ENCODE results near the gene GPR162.

Gene GPR162

GRCh38 chr12:6823182-6824084, 1.8 kb downstream of the GPR162 start:
- no peak for DNase-seq

DNA sequence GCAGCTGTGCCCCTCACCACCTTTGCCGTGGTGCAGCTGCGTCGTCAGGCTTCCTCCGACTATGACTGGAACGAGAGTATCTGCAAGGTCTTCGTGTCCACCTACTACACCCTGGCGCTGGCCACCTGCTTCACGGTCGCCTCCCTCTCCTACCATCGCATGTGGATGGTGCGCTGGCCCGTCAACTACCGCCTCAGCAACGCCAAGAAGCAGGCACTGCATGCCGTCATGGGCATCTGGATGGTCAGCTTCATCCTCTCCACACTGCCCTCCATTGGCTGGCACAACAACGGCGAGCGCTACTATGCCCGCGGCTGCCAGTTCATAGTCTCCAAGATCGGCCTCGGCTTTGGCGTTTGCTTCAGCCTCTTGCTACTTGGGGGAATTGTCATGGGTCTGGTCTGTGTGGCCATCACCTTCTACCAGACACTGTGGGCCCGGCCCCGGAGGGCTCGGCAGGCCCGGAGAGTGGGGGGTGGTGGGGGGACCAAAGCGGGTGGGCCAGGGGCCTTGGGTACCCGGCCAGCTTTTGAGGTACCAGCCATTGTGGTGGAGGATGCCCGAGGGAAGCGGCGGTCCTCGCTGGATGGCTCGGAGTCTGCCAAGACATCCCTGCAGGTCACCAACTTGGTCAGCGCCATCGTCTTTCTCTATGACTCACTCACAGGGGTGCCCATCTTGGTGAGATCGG, 2.6 kb downstream of the GPR162 start:
- no peak for DNase-seq

- DNase-seq = no peak
Observed at GRCh38 chr12:6824901-6825381, 3.3 kb downstream of the GPR162 start.

GRCh38 chr12:6825398-6826124, 3.9 kb downstream of the GPR162 start:
- DNase-seq = peak; percentile 87

- DNase-seq = no peak
Observed at GRCh38 chr12:6826125-6826733, 4.6 kb downstream of the GPR162 start.

- no peak for DNase-seq
Observed at GRCh38 chr12:6826734-6827436, 5.3 kb downstream of the GPR162 start.

DNA sequence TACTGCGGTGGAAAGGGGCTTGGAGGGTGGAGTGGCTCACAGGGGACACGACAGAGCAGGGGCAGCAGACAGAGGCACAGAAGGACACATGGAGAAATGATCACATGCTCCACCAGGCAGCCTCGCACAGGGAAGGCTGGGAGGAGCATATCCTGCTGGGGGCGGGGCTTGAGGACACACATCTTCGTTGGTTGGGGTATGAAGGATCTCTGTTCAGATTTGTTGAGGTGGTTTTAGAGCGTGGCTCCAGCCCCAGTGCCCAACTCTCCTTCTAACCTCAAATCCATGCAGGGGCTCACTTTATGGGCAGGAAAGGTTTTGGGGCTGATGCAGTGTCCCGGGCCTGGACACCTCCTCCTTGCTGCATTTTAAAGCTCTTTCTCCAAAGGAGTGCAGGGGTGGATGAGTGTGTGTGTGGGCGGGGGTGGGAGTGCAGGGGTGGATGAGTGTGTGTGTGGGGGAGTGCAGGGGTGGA, 5.9 kb downstream of the GPR162 start:
- DNase-seq = peak; percentile 100

DNA sequence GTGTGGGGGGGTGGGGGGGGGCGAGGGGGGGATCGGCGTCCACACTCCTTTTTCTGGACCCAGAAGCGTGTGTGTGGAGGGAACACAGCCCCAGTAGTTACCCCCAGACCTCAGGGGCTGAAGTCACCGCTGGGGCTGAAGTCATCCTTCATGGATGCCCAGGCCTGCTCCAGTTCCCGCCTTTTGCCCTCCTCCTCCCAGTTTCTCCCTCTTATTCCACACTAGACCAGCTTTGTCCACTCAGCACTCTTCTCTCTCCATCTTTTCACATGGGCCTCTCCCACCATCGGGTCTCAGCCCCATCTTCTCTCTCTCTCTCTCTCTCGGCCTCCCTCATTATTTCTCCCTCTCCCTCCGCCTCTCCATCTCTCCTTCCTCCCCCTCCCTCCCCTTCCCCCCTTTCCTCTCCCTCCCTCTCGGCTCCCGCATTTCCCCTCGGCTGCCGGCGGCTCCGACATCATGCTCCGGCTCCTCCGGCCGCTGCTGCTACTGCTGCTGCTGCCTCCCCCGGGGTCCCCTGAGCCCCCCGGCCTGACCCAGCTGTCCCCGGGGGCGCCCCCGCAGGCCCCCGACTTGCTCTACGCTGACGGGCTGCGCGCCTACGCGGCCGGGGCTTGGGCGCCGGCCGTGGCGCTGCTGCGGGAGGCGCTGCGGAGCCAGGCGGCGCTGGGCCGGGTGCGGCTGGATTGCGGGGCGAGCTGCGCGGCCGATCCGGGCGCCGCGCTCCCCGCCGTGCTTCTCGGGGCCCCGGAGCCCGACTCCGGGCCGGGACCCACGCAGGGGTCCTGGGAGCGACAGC, 6.6 kb downstream of the GPR162 start, which contains the start of gene P3H3:
Gene P3H3, plus strand, starts transcription at position 426 of the 799 bp plus-strand sequence. Its CDS starts 34 bp downstream, at position 460.
- peak; percentile 98 for DNase-seq

GRCh38 chr12:6828781-6829535, 7.3 kb downstream of the GPR162 start:
- peak; percentile 90 for DNase-seq

GRCh38 chr12:6829536-6830220, 8.1 kb downstream of the GPR162 start:
- no peak for DNase-seq

DNA sequence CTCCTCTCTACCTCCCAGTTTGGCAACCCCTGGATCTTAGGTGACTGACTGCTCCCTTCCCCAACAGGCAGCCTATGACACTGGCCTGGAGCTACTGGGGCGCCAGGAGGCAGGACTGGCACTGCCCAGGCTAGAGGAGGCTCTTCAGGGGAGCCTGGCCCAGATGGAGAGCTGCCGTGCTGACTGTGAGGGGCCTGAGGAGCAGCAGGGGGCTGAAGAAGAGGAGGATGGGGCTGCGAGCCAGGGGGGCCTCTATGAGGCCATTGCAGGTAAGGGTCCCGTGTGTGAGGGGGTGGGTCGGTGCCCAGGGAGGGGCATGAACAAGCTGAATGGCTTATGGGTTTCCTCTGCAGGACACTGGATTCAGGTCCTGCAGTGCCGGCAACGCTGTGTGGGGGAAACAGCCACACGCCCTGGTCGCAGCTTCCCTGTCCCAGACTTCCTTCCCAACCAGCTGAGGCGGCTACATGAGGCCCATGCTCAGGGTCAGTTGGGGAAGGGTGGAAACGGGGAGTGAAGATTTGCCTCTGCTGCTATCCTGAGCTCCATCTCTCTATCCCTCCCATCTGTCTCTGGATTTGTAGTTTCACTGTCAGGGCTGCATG, 8.8 kb downstream of the GPR162 start:
- DNase-seq = no peak

DNA sequence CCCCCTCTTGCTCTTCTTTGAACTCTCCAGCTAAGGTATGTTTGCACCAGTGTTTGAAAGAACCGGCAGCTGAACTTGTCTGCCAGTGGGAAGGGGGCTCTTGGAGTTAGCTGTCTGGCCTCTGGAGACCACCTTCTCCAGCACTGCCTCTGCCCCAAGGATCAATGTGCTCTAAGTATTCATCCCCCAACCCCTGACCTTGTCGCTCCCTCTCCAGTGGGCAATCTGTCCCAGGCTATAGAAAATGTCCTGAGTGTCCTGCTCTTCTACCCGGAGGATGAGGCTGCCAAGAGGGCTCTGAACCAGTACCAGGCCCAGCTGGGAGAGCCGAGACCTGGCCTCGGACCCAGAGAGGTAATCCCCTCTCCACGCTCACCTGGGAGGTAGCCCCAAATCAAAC, 9.4 kb downstream of the GPR162 start:
- DNase-seq = no peak

GRCh38 chr12:6831450-6831995, 9.9 kb downstream of the GPR162 start:
- no peak for DNase-seq

DNA sequence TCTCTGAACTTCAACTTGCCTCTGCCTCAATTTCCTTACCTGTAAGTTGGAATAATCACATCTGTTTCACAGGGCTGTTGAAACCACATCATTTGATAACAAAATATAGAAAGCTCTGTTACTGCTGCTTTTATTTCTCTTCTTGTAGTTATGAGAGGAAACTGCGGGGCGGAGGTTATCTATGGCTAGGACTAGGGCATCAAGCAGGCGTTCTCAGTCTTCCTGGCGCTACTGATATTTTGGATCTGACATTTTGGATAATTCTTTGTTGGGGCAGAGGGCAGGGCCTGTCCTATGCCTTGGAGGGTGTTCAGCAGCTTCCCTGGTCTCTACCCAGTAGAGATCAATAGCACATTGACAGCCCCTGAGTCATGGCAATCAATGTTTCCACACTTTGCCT, 10.5 kb downstream of the GPR162 start:
- no peak for DNase-seq

DNA sequence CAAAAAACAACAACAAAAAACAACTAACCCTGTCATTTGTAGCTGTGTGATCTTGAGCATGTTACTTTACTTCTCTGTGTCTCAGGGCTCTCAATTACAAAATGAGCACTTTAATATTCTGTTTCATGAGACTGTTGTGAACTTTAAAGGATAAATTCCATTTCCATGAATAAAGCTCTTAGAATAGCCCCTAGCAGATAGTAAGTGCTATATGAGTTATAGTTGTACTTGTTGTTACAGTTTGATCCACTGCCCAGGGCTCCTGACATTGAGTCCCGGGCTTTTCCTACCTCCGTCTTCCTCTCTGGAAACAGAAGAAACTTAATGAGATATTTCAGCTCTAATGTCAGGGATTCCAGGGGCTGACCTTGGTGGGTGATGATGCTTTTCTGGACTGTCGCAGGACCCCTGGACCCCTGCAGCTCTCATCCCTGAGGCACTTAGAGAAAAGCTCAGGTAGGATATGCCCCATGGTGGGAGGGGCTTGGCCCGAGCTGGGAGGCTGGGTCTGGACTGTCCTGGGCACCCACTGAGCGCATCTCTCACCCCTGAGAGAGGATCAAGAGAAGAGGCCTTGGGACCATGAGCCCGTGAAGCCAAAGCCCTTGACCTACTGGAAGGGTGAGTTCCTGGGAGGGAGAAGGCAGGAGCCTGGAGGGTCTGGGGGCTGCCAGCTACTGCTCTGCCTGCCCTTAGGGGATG, 11.7 kb downstream of the GPR162 start:
- no peak for DNase-seq

GRCh38 chr12:6834254-6834653, 12.6 kb downstream of the GPR162 start:
- no peak for DNase-seq

DNA sequence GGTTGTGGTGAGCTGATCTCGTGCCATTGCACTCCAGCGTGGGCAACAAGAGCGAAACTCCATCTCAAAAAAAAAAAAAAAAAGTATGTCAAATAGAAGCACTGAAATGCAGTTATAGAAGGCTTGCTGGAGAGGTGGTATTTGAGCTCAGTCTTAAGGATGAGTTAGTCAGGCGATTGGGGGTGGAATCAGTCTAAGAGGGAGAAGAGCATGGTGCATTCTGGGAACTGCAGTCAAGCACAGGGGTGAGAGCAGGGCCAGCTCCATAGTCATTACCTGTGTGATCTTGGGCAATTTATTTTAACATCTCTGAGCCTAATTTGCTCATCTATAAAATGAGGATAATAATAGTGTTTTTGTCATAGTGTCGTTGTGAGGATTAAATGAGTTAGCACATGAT, 13.3 kb downstream of the GPR162 start:
- peak; percentile 52 for DNase-seq

- DNase-seq = no peak
Observed at GRCh38 chr12:6836851-6837250, 15.2 kb downstream of the GPR162 start.

All from NCI-H2171 treated with DMSO at 0.1 percent for 48 hours (cell line).